ENCODE measurements around the gene DMXL2.

- TF ChIP-seq TAF1 (IDR thresholded peaks at IDR 0.05; ENCODE audit: borderline replicate concordance, insufficient read depth, low read length), result no peak
- no peak for TF ChIP-seq SIN3A (IDR thresholded peaks at IDR 0.05; ENCODE audit: borderline replicate concordance, insufficient read depth, low read length)
- no peak for TF ChIP-seq POLR2AphosphoS5 (IDR thresholded peaks at IDR 0.05; ENCODE audit: low read depth, low read length)
- no peak for TF ChIP-seq REST (IDR thresholded peaks at IDR 0.05; ENCODE audit: insufficient read depth in 1 of 2, low read depth in 2 of 2, low read length in 2 of 2)
- no peak for TF ChIP-seq FOXP2 (optimal IDR thresholded peaks at IDR 0.05; ENCODE audit: borderline replicate concordance, extremely low read depth, extremely low read length, insufficient read depth)
Observed at GRCh38 chr15:51576286-51576850, 46.2 kb downstream of the DMXL2 start.
